HG02678 (cell line): ENCODE measurements around the gene PNISR.
A peak's percentile ranks its signal among the peaks of the same experiment; 100 is the strongest.
"Not testable (repeated sequence)": the region's sequence is repeated elsewhere in the genome, so short reads cannot be mapped to it uniquely, and the experiment has no call there.

Source experiments
- ATAC-seq: cut with Tn5 transposase; IDR thresholded peaks from one replicate; pipeline ENCODE4 v1.9.1; 2021; ENCODE audit warnings: mild to moderate bottlenecking, moderate library complexity; ENCODE audit not compliant: unreplicated experiment

Gene PNISR

GRCh38 chr6:99424761-99425646 lies at the start of gene PNISR:
PNISR (minus strand) TSS chr6:99425308; CDS start chr6:99414659, 10,649 bp downstream.
- peak; percentile 85 for ATAC-seq

GRCh38 chr6:99473730-99474129 lies 48.6 kb upstream of the PNISR start:
- ATAC-seq, result no peak

- ATAC-seq, result no peak
Observed at GRCh38 chr6:99471638-99472037, 46.5 kb upstream of the PNISR start.

- ATAC-seq, result no peak
Observed at GRCh38 chr6:99467509-99468106, 42.5 kb upstream of the PNISR start.

GRCh38 chr6:99459133-99459532 lies 34.0 kb upstream of the PNISR start:
- not testable (repeated sequence) for ATAC-seq

- ATAC-seq, result no peak
Observed at GRCh38 chr6:99458319-99458718, 33.2 kb upstream of the PNISR start.

- ATAC-seq, result no peak
Observed at GRCh38 chr6:99446076-99446475, 21.0 kb upstream of the PNISR start.

GRCh38 chr6:99434702-99435530 lies 9.8 kb upstream of the PNISR start:
- ATAC-seq, result peak; percentile 80

GRCh38 chr6:99432877-99433276 lies 7.8 kb upstream of the PNISR start:
- ATAC-seq, result no peak

- ATAC-seq, result no peak
Observed at GRCh38 chr6:99431901-99432300, 6.8 kb upstream of the PNISR start.

- ATAC-seq, result no peak
Observed at GRCh38 chr6:99427988-99428387, 2.9 kb upstream of the PNISR start.

GRCh38 chr6:99426451-99426757 lies 1.3 kb upstream of the PNISR start:
- no peak for ATAC-seq

GRCh38 chr6:99425647-99426450 lies 741 bp upstream of the PNISR start:
- ATAC-seq, result peak; percentile 48

- ATAC-seq, result no peak
Observed at GRCh38 chr6:99424022-99424421, 1.1 kb downstream of the PNISR start.

- ATAC-seq, result no peak
Observed at GRCh38 chr6:99422912-99423311, 2.2 kb downstream of the PNISR start.

- ATAC-seq, result peak; percentile 75
Observed at GRCh38 chr6:99416892-99417767, 8.0 kb downstream of the PNISR start.

GRCh38 chr6:99416226-99416625 lies 8.9 kb downstream of the PNISR start:
- ATAC-seq, result no peak

- no peak for ATAC-seq
Observed at GRCh38 chr6:99415446-99415845, 9.7 kb downstream of the PNISR start.

GRCh38 chr6:99412065-99412464 lies 13.0 kb downstream of the PNISR start:
- ATAC-seq, result no peak

GRCh38 chr6:99409672-99410071 lies 15.4 kb downstream of the PNISR start:
- ATAC-seq, result no peak
